Glutamatergic neuron (in vitro differentiated cells): ENCODE measurements around the gene SEPTIN5. TPM values are rescaled to one million over a fixed set of nuclear protein-coding genes. Genes with fewer than 3 reads are reported as not detected.

Experiments
- DNase-seq: peaks from one replicate; pipeline ENCODE4 v3.0.0; 2022
- H3K27ac Mint-ChIP-seq: one replicate; pipeline ENCODE4 v1.8.0; 2020; ENCODE audit warnings: mild to moderate bottlenecking, mixed read lengths, inconsistent platforms; ENCODE audit not compliant: unreplicated experiment
- H3K27me3 Mint-ChIP-seq: one replicate; pipeline ENCODE4 v1.8.0; 2020; ENCODE audit warnings: mild to moderate bottlenecking, moderate library complexity, mixed read lengths, inconsistent platforms; ENCODE audit not compliant: unreplicated experiment
- H3K36me3 Mint-ChIP-seq: one replicate; pipeline ENCODE4 v1.8.0; 2020; ENCODE audit warnings: mild to moderate bottlenecking, mixed read lengths, inconsistent platforms; ENCODE audit not compliant: unreplicated experiment
- H3K4me1 Mint-ChIP-seq: one replicate; pipeline ENCODE4 v1.8.0; 2020; ENCODE audit warnings: mild to moderate bottlenecking, low read depth, mixed read lengths, inconsistent platforms; ENCODE audit not compliant: unreplicated experiment
- H3K4me3 Mint-ChIP-seq: one replicate; pipeline ENCODE4 v1.8.0; 2020; ENCODE audit warnings: mild to moderate bottlenecking, mixed read lengths, inconsistent platforms; ENCODE audit not compliant: unreplicated experiment
- H3K9me3 Mint-ChIP-seq: one replicate; pipeline ENCODE4 v1.8.0; 2020; ENCODE audit warnings: mild to moderate bottlenecking, moderate library complexity, mixed read lengths, inconsistent platforms; ENCODE audit not compliant: unreplicated experiment
- total RNA-seq: library from RNA; stranded (reverse); fragmentation: NEBNext Ultra II Directional; extraction: Animal tissue kit (Norgen Biotek cat#: 25700); gene quantifications from one replicate; pipeline ENCODE4 v1.2.1, GENCODE V29; 2021; ENCODE audit not compliant: unreplicated experiment
- TF ChIP-seq, protein P1 (sequence below): fragments of 200-600 bp; sonication (generic); IDR thresholded peaks from one replicate; pipeline ENCODE4 v1.5.0; 2021; ENCODE audit not compliant: partially characterized antibody, unreplicated experiment

SEPTIN5 gene
- total RNA-seq, 1 donor from 2014 or later, result 96.0 TPM

DNA sequence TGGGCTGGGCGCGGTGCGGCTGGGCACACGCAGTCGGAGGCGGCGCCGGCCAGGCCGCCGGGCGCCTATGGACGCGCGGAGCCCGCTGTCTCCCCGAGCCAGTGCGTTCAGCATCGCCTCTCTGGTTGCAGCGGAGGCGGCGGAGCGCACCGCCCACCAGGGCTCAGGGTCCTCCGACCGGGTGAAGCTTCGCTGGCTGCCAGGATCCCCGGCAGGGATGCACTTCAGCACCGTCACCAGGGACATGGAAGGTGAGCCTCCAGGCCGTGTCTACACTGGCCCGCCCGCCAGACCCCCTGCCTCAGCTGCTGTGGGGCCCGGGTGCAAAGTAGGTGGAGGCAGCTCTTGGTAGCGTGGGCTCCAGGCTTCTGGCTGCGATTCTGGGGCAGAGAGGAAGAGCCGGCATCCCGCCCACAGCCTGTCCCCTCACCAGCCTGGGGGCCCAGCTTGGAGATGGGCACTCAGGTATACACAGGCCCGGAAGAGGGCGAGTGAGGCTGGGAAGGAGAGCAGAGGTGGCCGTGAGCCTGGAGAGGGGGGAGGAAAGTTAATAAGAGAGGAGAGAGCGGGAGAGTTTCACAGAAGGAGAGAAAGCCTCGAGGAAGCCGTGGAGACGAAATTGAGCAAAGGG is 45.2 kb downstream of the SEPTIN5 start:
- H3K4me3 Mint-ChIP-seq, result peak overlapping the region; percentile 90
- peaks cover 11% of the 10 kb centered on the region for H3K4me1 Mint-ChIP-seq
- peaks cover 9% of the 10 kb centered on the region for H3K9me3 Mint-ChIP-seq
- H3K27ac Mint-ChIP-seq, result peak overlapping the region; percentile 26
- peak; percentile 68 for DNase-seq
- peaks cover 6% of the 10 kb centered on the region for H3K36me3 Mint-ChIP-seq
- H3K27me3 Mint-ChIP-seq, result peaks cover 35% of the 10 kb centered on the region
- TF ChIP-seq, protein P1, sequence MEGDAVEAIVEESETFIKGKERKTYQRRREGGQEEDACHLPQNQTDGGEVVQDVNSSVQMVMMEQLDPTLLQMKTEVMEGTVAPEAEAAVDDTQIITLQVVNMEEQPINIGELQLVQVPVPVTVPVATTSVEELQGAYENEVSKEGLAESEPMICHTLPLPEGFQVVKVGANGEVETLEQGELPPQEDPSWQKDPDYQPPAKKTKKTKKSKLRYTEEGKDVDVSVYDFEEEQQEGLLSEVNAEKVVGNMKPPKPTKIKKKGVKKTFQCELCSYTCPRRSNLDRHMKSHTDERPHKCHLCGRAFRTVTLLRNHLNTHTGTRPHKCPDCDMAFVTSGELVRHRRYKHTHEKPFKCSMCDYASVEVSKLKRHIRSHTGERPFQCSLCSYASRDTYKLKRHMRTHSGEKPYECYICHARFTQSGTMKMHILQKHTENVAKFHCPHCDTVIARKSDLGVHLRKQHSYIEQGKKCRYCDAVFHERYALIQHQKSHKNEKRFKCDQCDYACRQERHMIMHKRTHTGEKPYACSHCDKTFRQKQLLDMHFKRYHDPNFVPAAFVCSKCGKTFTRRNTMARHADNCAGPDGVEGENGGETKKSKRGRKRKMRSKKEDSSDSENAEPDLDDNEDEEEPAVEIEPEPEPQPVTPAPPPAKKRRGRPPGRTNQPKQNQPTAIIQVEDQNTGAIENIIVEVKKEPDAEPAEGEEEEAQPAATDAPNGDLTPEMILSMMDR, result no peak

DNA sequence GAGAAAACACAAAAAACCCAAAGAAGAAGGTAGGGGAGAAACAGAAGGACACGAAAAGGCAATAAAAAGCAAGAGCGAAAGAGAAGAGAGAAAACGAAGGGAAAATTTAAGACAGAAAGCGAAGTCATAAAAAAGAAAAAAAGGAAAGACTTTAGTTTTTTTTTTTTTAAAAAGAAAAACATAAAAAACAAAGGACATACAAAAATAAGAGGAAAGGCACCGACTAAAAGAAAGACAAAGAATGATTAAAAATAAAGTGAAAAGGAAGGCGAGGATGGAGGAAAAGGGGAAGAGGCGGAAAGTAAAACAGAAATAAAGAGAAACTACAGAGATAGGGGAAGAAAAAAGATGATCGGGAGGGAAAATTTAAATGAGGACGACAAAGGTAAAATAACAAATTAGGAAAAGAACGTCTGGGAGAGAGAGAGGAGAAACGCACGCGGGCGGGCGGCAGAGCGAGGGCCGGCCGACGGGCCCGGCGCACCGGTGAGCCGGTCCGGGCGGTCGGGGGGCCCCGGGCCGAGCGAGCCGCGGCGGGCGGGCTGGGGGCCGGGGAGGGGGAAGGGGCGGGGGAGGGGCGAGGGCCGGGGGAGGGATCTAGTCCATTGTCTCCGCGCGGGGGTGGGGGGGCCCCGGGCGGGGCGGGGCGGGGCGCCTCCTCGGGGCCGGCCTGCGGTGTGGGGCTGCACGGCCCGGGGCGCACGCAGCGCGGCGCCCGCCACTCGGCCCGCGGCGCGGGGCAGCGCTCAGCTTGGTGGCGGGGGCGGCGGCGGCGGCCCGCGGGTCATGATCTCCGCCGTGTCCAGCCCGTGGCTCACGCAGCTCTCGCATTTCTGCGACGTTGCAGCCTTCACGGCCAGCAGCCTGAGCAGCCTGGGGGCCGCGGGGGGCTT is 46.0 kb downstream of the SEPTIN5 start, which contains the start of gene TBX1:
TSS of gene TBX1 (plus strand) at position 721 of the 893 bp plus-strand sequence. CDS start at position 787, 66 bp downstream.
- peaks cover 37% of the 10 kb centered on the region for H3K27me3 Mint-ChIP-seq
- peak within 1 kb of the TSS; percentile 90 for H3K4me3 Mint-ChIP-seq
- DNase-seq, result no peak
- H3K36me3 Mint-ChIP-seq, result peaks cover 6% of the 10 kb centered on the region
- H3K9me3 Mint-ChIP-seq, result peaks cover 9% of the 10 kb centered on the region
- TF ChIP-seq, protein P1, result no peak
- H3K4me1 Mint-ChIP-seq, result peaks cover 11% of the 10 kb centered on the region
- H3K27ac Mint-ChIP-seq, result peak within 1 kb of the TSS; percentile 26

DNA sequence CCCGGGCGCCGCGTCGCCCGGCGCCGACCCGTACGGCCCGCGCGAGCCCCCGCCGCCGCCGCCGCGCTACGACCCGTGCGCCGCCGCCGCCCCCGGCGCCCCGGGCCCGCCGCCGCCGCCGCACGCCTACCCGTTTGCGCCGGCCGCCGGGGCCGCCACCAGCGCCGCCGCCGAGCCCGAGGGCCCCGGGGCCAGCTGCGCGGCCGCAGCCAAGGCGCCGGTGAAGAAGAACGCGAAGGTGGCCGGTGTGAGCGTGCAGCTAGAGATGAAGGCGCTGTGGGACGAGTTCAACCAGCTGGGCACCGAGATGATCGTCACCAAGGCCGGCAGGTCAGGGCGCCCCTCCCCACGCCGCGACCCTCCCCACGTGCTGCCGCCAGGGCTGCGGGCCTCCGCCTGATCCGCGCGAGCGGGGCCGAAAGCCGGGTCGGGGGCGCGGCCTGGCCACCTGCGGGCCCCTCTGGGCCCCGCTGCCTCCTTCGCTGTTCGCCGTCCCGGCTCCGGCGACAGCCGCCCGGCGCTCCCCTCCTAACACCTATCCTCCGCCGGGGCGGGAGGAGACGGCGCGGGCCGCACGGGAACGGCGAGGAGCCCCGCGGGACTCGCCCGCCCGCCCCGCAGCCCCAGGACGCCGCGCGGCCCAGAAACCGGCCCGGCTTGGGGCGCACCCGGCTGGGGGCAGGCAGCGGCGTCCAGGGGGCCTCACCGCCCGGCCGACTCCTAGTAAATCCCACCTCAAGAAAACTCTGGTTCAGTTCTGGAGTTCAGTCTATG is 46.8 kb downstream of the SEPTIN5 start:
- peaks cover 34% of the 10 kb centered on the region for H3K27me3 Mint-ChIP-seq
- DNase-seq, result no peak
- peaks cover 6% of the 10 kb centered on the region for H3K36me3 Mint-ChIP-seq
- peak overlapping the region; percentile 74 for H3K4me3 Mint-ChIP-seq
- no peak overlapping the region for H3K27ac Mint-ChIP-seq
- TF ChIP-seq, protein P1, result no peak
- H3K9me3 Mint-ChIP-seq, result peaks cover 9% of the 10 kb centered on the region
- peaks cover 11% of the 10 kb centered on the region for H3K4me1 Mint-ChIP-seq

DNA sequence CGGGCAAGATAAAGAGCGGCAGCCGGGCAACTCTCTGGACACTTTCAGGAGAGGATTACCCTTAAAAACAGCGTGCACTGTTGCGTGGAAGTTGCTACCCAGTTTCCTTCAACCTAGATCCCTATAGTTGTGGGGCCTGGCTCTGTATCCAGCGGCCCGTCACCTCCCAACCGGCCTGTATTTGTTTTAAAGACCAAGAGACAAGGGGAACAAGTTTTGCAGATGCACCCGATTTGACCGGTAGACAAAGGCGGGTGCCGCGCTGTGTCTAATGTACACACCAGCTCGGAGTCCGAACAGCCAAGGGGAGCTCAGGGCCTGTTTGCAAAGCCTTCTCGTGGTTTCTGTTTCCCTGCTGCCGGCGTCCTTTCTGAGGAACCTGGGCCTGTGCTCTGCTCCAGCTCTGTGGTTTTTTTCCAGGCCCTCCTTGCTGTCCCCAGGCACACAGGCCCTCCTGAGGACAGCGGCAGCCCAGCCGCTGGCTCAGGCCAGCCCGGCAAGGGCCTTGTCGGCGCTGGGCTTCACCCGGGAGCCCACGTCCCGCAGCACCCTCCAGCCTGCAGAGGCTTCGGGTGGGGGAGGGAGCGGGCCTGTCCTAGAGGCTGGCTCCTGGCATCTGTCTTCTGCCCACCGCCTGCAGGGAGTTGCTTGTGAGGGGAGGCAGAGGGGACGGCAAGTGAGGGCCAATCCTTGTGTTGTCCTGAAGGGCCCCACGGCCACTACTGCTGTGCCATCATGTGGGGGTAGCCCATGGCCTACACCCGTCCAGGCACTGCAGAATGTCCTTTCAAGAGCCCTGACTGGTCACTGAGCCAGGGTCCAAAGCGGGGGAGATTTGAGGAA is 47.6 kb downstream of the SEPTIN5 start:
- peaks cover 32% of the 10 kb centered on the region for H3K27me3 Mint-ChIP-seq
- peak overlapping the region; percentile 74 for H3K4me3 Mint-ChIP-seq
- H3K4me1 Mint-ChIP-seq, result peaks cover 11% of the 10 kb centered on the region
- peaks cover 9% of the 10 kb centered on the region for H3K9me3 Mint-ChIP-seq
- no peak for DNase-seq
- H3K27ac Mint-ChIP-seq, result no peak overlapping the region
- peaks cover 6% of the 10 kb centered on the region for H3K36me3 Mint-ChIP-seq
- TF ChIP-seq, protein P1, result no peak
